ENCODE data around the gene GLIS1.

GRCh38 chr1:53658489-53659230 is 80.3 kb downstream of the GLIS1 start:
- no peak for TF ChIP-seq SP1 (IDR thresholded peaks at IDR 0.05)
- no peak for TF ChIP-seq SUZ12 (IDR thresholded peaks at IDR 0.05)
- TF ChIP-seq TARDBP (IDR thresholded peaks at IDR 0.05) = no peak
